T-helper 2 cell (primary cell): ENCODE results near the gene NPTX1.

Experiments
- DNase-seq, 5 experiments: peaks; one replicate each; pipeline versions ENCODE4 v3.0.0 to v3.0.0-alpha.2; 2012 to 2022

Gene NPTX1

GRCh38 chr17:80442764-80443163, 33.6 kb downstream of the NPTX1 start:
- DNase-seq, result no peak

DNA sequence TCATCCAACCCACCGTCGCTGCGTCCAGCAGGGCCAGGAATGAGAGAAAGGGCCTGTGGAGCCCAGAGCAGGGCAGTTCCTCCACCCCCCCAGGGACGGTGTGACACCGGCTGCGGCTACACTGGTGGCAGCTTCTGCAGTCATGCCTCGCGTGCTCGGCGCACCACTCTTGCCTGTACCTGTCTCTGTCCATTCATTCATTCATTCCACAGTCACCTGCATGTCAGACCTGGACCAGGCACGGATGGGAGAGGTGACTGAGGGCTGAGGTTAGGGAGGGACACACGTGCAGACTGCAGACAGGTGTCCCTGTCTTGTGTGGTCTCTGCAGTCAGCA, 34.1 kb downstream of the NPTX1 start:
- no peak for DNase-seq

DNA sequence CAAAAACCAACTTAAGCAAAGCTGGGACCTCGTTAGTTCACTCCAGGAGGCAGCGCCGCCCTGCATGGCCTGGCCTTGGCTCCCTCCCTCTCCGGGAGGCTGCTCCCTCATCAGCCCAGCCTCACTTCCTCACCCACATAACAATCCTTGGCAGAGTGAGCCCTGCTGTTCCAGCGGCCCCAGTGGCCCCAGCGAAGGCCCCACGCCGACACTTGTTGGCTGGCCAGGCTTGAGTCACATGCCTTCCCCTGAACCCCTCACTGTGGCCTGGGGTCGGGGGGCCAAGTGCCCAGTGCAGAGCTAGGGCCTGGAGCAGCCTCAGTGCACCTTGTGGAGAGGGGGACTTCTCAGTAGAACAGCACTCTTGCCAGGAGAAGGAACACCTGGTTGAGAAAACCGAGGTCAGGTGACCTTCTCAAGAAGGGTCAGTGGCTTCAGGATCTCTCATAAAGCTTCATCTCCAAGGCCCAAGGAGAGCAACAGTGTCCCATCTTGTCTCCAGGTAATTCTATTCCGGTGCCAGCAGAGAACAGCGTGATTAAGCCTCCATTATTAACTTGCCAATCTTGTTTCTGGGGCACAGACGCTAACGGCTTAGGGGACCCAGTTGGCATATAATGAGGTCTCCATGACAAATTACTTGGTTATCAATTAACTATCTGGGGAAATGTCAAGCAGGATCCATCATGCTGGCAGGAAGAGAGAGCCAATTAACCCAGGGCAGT, 34.6 kb downstream of the NPTX1 start:
- no peak for DNase-seq

- DNase-seq, result peak in 4 of 5 experiments; percentile 24 to 39 (median 35)
These were observed 35.3 kb downstream of the NPTX1 start for GRCh38 chr17:80441133-80441578.

- no peak for DNase-seq
These were observed 36.9 kb downstream of the NPTX1 start for GRCh38 chr17:80439499-80439898.

GRCh38 chr17:80438806-80439205, 37.6 kb downstream of the NPTX1 start:
- DNase-seq, result no peak

DNA sequence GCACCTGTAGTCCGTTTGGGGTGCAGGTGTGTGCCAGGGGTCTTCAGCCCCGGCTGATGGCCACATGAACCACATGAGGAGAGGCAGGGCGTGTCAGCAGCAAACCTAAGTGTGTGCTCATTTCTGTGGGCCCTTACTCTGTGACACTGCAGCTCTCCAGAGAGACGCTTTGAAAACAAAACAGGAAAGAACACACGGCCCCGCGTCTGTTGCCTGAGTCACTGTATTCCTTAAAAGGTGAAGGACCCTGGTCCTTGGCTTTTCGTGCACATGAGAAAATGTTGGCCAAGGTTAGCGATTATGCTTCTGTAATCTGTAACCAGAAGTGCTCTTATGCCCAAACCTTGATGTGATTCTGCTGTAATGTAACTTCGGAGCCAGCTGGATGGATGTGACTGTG, 38.9 kb downstream of the NPTX1 start:
- DNase-seq, result no peak

DNA sequence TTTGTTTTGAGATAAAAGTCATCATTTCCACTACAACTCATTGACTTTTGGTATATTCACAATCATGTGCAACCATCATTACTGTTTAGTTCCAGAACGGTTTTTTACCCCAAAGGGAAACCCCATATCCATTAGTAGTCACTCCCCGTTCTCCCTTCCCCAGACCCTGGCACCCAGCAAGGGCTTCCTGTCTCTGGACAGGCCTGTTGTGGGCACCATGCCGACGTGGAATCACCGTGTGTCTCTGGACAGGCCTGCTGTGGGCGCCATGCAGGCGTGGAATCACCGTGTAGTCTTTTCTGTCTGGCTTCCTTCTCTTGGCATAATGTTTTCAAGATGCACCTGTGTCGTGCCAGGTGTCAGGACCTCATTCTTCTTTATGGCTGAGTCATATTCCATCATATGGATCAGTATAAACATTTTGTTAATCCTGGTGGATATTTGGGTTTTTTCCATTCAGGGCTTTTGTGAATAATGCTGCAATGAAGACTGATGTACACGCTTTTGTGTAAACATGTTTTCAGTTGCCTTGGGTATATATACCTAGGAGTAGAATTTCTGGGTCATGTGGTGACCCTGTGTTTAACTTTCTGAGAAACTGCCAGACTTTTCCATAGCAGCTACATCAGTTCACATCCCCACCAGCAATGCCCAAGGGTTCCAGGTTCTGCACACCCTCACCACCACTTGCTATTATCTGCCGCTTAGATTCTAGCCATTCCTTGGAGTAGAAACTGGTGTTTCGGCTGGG, 42.3 kb downstream of the NPTX1 start:
- no peak for DNase-seq

DNA sequence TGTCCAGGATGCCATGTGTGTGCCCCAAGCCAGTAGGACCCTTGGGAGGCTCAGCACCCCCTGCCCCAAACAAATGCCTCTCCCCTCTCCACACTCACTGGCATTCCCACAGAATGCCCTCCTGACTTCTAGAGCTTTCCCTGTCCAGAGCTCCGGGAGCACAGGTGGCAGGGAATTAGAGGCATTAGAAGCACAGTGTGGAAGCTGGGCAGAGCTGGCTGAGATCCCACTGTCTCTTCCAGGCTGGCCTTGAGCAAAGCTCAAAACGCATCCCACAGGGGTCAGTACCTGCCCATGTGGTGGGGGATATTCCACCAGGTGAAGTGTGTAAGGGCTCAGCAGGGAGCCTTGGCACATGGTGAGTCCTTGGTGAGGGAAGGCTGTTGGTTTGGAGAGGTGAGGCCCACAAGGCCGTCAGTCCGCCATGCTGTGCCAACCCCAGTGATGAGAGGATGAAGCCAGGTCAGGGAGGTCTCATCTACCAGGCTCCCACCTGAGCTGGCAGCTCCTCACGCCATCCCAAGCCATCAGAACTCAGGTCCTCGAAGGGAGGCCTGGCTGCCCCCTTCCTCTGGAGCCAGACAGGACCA, 43.4 kb downstream of the NPTX1 start:
- DNase-seq, result no peak

DNA sequence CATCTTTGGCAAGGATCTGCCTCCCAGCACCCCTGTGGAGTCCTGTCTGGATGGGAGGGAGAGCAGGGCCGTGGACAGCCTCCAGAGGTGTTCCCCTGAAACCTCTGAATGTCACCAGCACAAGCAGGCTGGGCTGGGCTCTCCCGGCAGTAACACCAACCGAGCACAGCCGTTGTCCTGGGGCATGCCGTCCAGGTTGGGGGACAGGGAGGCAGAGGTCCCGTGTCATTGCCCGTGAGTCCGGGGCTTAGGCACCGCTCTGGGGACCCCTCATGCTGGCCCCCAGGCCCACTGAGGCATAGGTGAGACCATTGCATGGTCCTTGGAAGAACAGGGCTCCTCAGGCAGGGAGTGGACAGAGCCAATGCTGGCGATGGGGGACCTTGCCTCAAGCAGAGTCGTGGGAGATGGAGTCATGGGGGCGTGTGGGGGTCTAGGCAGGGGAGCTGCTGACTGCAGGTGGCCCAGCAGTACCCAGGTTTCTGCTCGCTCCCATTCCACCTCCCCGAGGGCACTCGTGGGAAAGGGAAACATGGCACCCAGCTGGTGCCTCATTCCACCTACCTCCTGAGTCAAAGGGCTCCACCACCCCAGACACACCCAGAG, 44.0 kb downstream of the NPTX1 start:
- no peak for DNase-seq

DNA sequence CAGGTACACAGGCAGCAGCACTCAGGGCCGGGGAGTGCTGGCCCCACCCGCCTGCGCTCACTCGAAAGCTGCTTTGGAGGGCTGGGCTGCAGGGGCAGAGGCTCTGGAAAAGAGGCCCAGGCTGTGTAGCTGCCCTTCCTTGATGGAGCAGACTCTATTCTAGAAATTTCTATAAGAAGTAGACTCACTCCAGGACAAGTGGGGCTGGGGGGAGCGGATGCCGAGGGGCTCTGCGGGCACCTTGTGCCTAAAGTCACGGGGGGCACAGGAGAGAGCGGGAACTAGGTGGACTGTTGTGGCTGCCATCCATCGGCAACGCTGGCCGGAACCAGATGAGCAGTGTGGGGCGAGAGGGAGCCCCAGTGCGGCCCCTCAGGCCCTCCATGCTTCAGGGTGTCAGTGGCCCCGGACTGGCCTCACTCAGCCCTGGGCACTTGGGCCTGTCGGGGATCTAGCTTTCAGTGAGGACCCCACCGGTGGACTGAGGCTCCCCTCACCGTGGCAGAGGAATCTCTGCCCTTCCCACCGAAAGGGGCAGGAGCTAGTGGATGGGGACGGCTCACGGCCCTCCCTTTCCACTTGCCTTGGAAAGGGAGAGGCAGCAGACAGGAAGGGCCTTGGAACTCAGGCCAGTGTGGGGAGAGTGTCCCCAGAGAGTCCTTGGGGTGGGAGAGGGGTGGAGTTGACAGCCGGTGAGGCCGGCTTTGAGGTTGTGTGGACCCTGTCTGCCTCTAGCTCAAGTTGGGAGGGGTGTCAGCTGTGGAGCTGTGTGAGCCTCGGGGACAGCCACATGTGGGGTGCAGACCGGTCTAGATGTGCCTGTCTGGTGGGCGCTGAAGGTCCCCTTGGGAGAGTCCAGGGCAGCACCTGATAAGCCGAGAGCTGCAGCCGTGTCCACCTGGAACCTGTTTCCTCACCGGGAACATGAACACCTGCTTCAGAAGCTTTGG, 44.9 kb downstream of the NPTX1 start:
- DNase-seq, result no peak

DNA sequence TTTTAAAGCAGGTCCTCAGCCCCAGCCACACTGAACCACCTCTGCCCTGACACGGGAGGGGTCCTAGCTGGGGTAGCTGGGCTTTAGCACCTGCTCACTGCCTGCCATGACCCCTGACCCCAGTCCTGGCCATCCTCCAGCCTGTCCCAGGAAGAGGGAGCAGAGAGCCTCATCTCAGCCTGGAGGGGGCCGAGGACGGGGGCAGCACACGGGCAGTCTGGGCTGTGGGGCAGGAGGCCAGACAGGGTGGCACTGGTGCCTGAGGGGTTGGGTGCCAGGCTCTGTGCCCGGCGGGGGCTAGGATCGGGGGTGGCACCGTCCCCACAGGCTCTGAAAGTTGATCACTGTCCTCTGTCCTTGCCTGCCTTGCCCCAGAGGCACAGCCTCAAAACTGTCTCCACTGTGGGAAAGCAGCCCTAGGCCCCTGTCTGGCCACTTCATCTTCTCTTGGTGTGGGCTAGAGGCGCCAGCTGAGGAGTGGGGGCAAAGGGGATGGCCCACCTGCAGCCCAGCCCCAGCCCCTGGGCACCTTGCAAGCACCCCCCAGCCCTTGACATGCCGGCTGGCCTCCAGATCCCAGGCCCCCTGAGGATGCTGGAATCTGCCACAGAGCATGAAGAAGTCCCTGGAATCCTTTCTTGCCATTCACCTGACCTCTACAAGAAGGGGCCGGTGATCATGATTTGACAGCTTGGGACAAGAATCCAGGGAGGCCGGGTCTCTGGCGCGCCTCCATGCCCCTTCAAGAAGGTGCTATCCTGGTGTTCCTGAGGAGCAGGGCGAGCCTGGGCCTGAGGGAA, 45.8 kb downstream of the NPTX1 start:
- no peak for DNase-seq

DNA sequence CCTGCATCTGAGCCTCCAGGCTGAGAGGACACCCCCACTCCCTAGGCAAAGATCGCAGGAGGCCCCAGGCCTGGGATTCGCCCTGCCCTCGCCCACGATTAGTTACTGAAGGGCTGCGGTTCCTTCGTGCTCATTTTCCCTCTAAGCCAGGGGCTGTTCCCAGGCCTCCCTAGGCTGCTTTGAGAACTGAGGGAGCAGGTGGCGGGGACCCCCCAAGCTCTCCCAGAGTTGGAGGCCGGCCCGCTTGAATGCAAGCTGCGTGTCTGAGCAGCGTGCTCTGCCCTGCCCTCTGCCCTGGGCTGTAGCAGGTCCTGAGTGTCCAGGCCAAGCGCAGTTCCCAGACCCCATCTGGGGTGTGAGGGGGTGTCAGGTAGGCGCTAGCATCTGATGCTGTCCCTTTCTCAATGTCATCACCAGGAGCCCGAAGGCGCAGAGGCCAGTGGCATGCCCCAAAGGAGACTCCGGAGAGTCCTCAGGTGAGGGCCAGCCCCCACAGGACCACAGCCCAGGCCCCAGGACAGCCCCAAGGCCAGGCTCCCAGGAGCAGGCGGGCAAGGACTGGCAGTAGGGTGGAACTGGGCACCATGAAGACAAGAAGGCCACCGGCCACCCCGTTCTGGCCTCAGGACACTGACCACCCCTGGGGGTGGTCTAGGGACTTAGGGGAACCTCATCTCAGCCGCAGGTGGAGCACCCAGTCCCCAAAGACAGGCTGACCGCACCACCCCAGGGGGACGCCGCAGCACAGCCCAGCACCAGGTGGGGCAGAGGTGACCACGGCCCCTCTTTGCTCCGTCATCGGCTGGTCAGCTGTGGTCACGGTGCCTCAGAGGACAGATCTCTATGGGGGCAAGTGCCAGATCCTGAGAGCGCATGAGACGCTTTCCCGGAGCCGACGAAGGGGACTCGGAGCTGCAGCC, 46.8 kb downstream of the NPTX1 start:
- DNase-seq, result no peak

DNA sequence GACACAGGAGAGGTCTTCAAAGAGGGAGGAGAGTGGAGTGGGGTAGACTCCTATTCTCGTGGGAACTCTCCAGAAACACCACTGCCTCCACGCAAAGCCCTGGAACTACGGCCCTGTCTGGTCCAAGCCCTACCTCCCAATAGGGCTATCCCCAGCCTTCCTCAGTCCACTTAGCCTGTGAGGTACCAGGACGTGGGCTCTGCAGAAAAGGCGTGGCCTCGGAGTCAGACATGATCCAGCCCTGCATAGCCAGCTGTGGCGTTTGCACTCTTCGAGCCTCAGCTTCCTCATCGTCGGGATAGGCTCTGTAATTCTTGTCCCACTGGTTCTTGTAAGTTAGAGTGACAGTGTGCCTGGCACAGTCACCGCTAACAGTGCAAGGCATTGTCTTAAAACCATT, 47.6 kb downstream of the NPTX1 start:
- DNase-seq, result no peak

DNA sequence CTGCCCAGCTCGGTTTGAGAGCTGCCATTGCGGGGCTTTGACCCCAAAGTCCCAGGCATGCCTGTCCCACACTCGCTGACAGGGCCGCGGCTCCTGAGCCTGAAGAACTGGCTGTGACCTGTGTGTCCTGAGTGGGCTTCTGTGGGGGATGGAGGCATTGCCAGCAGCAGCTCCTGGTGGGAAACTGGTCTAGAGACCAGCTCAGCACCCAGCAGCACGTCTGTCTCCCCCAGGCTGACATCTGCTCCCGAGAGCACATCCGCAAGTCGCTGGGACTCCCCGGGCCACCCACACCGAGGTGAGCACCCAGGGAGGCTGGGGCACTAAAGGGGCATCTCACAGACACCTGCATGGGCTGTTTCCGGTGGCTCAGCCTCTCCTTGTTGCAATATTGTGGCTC, 48.0 kb downstream of the NPTX1 start:
- no peak for DNase-seq

DNA sequence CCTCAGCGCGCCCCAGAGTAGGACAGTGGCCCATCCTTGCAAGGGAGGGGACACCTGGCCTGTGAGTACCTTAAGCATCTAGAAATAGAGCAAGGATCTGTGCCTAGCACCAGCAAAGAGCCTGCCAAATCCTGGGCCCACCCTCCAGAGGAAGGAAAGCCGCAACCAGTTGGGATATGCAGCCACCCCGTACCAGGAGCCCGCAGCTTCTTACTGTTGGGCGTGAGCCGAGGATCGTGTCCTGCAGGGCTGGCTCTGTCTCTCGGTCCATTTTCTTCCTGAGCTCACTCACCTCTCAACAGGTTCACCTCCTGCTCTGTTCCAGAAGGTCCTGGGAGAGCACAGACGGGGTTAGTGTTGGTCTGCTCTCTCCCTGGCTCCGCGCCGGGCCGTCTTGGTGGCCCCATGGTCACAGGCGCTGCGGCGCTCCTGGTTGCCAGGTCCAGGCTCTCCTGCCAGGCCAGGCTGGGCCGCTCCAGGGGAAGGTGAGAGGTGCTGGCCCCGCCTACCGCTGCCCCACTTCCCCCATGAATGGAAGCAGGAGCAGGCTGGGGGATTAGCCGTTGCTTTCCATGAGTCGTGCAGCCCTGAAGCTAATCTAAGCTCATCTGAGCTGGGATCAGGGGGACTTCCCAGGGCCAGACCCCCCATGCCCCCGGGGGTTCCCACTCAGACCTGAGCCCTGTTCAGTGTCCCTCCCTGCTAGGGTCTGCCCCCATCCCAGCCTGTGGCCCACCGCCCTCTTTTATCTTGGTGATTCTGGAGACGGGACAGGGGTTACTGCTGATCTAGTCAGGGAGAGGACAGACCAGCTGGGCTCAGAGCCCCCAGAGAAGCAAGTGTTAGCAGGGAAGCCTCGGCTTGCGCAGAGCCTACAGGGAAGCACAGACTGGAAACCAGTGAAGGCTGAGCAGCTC, 48.8 kb downstream of the NPTX1 start:
- no peak for DNase-seq

DNA sequence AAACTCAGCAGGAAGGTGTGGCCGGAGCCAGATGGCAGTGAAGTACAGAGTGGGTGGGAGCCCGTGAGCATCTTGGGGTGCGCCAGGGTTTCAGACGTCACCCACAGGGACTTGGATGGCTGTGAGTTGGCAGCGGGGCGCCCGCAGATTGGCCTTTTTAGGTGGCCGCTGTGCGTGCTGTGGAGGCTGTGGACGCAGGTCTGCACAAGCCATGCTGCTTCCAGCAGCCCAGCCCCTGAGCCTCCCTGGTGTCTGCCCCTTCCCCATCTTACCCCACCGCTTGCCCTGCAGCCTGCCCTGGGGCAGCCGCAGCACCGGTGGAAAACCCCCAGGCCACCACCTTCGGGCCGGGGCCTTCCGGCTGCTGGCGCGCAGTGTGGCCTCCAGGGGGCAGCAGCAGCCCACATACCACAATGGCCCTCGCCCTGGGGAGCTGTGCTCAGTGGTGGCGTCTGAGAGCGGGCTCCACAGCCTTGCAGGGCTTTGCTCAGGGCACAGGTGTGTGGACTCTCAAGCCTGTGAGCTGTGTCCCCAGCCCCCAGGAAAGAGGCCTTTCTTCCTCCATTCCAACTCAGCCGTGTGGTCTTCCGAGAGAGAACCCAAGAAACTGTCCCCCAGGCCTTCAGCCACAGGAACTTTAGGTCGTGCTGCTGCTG, 49.6 kb downstream of the NPTX1 start:
- DNase-seq, result peak; percentile 77 to 81 (median 80)

- DNase-seq, result no peak
These were observed 50.5 kb downstream of the NPTX1 start for GRCh38 chr17:80425835-80426426.
